A673 (cell line): ENCODE measurements around the gene ACKR2. TPM values are rescaled to one million over a fixed set of nuclear protein-coding genes. Genes with fewer than 3 reads are reported as not detected.

ENCODE experiments used
- BruUV-seq: library from RNA; stranded (reverse); fragments of 400-500 nt; replicated peaks from 2 replicates; lab custom pipeline; 2021; lab: Mats Ljungman, UMichigan
- CTCF ChIA-PET: fragments of 300-600 bp; sonication (Branson Sonifier 250); formaldehyde crosslinking; loops from one replicate; lab custom pipeline; 2022; ENCODE audit warnings: antibody characterized with exemption; lab: Charles Lee
- POLR2A ChIA-PET: fragments of 300-600 bp; sonication (Branson Sonifier 250); formaldehyde crosslinking; loops from one replicate; lab custom pipeline; 2022; ENCODE audit warnings: antibody characterized with exemption; ENCODE audit not compliant: low non-redundant PET; lab: Charles Lee
- DNase-seq: peaks from one replicate; pipeline ENCODE4 v3.0.0-alpha.2; 2015; ENCODE audit warnings: low spot score
- H3K27ac ChIP-seq: fragments of 200-600 bp; sonication (generic); 2 replicates; pipeline ENCODE4 v1.5.1; 2016; ENCODE audit warnings: mixed run types, low read depth, mild to moderate bottlenecking, mixed read lengths, antibody characterized with exemption, low read length; ENCODE audit not compliant: poor library complexity, severe bottlenecking
- H3K27me3 ChIP-seq: fragments of 200-600 bp; sonication (generic); replicated peaks from 2 replicates; pipeline ENCODE4 v1.6.1; 2017; ENCODE audit warnings: mixed run types, low read depth, mild to moderate bottlenecking, mixed read lengths, antibody characterized with exemption, low read length; ENCODE audit not compliant: insufficient read depth, poor library complexity
- H3K36me3 ChIP-seq: fragments of 200-600 bp; sonication (generic); 2 replicates; pipeline ENCODE4 v1.6.1; 2016; ENCODE audit warnings: mixed run types, mild to moderate bottlenecking, mixed read lengths, antibody characterized with exemption, low read length; ENCODE audit not compliant: insufficient read depth, poor library complexity, severe bottlenecking
- H3K4me1 ChIP-seq: fragments of 200-600 bp; sonication (generic); 2 replicates; pipeline ENCODE4 v1.6.1; 2017; ENCODE audit warnings: mixed run types, mild to moderate bottlenecking, mixed read lengths, antibody characterized with exemption, low read length; ENCODE audit not compliant: insufficient read depth, poor library complexity, severe bottlenecking
- H3K4me3 ChIP-seq: fragments of 200-600 bp; sonication (generic); 2 replicates; pipeline ENCODE4 v1.5.1; 2016; ENCODE audit warnings: low read depth, mixed run types, mild to moderate bottlenecking, mixed read lengths, low read length; ENCODE audit not compliant: poor library complexity, severe bottlenecking
- H3K9me3 ChIP-seq: fragments of 200-600 bp; sonication (generic); 2 replicates; pipeline ENCODE4 v1.6.1; 2016; ENCODE audit warnings: mixed run types, low read depth, mild to moderate bottlenecking, mixed read lengths, antibody characterized with exemption, low read length; ENCODE audit not compliant: poor library complexity, severe bottlenecking
- CTCF ChIP-seq: fragments of 300-800, 200-600 bp; sonication (generic); conservative IDR thresholded peaks from 2 replicates; pipeline ENCODE4 v1.5.1; 2017; ENCODE audit warnings: low read depth, mild to moderate bottlenecking, antibody characterized with exemption, low read length, moderate library complexity, mixed read lengths
- EZH2 ChIP-seq: fragments of 200-600 bp; sonication (generic); IDR thresholded peaks from 2 replicates; pipeline ENCODE4 v1.6.1; 2017; ENCODE audit warnings: borderline replicate concordance, low read depth, mild to moderate bottlenecking, mixed read lengths, antibody characterized with exemption, low read length; ENCODE audit not compliant: poor library complexity, severe bottlenecking
- intact Hi-C: fragments of 100-400 bp; cut with micrococcal nuclease; formaldehyde crosslinking; loops from one replicate; pipeline ENCODE4 v1.10.0; 2022; ENCODE audit not compliant: unreplicated experiment
- total RNA-seq: library from RNA; stranded (reverse); gene quantifications from 2 replicates; pipeline ENCODE4 v1.2.3, GENCODE V29; 2021

ACKR2 gene
- total RNA-seq, 1 experiment from 2014 or later = not detected

GRCh38 chr3:42886294-42886822 is 77.1 kb downstream of the ACKR2 start:
- TF ChIP-seq EZH2 = no peak
- TF ChIP-seq CTCF = no peak
- CTCF ChIA-PET = no interaction called here
- POLR2A ChIA-PET = no interaction called here
- no TSS peak for BruUV-seq
- Histone ChIP-seq H3K27ac (no peak overlapping the region), H3K4me1 (no peaks in the 10 kb centered on the region), H3K9me3 (no peaks in the 10 kb centered on the region), H3K27me3 (no peaks in the 10 kb centered on the region), H3K36me3 (no peaks in the 10 kb centered on the region), H3K4me3 (no peak overlapping the region)
- intact Hi-C loops = no loop called here
- no peak for DNase-seq

- ChIA-PET CTCF (no interaction called here), POLR2A (no interaction called here)
- BruUV-seq = no TSS peak
- no peaks in the 10 kb centered on the region for H3K36me3 ChIP-seq
- no peak for DNase-seq
- H3K27me3 ChIP-seq = no peaks in the 10 kb centered on the region
- intact Hi-C loops = no loop called here
- H3K27ac ChIP-seq = no peak overlapping the region
- no peaks in the 10 kb centered on the region for H3K4me1 ChIP-seq
- H3K4me3 ChIP-seq = no peak overlapping the region
- H3K9me3 ChIP-seq = no peaks in the 10 kb centered on the region
- TF ChIP-seq CTCF (no peak), EZH2 (no peak)
These were observed 77.8 kb downstream of the ACKR2 start for GRCh38 chr3:42887084-42887483.

GRCh38 chr3:42891042-42891441 is 81.8 kb downstream of the ACKR2 start:
- H3K36me3 ChIP-seq = no peaks in the 10 kb centered on the region
- no peaks in the 10 kb centered on the region for H3K9me3 ChIP-seq
- DNase-seq = no peak
- no peak for TF ChIP-seq CTCF
- TF ChIP-seq EZH2 = no peak
- H3K27me3 ChIP-seq = no peaks in the 10 kb centered on the region
- H3K27ac ChIP-seq = no peak overlapping the region
- H3K4me3 ChIP-seq = no peak overlapping the region
- no peaks in the 10 kb centered on the region for H3K4me1 ChIP-seq
- ChIA-PET CTCF (no interaction called here), POLR2A (no interaction called here)
- intact Hi-C loops = no loop called here
- no TSS peak for BruUV-seq
